Measurements from ENCODE around the gene PTPRB.

The PTPRB gene

DNA sequence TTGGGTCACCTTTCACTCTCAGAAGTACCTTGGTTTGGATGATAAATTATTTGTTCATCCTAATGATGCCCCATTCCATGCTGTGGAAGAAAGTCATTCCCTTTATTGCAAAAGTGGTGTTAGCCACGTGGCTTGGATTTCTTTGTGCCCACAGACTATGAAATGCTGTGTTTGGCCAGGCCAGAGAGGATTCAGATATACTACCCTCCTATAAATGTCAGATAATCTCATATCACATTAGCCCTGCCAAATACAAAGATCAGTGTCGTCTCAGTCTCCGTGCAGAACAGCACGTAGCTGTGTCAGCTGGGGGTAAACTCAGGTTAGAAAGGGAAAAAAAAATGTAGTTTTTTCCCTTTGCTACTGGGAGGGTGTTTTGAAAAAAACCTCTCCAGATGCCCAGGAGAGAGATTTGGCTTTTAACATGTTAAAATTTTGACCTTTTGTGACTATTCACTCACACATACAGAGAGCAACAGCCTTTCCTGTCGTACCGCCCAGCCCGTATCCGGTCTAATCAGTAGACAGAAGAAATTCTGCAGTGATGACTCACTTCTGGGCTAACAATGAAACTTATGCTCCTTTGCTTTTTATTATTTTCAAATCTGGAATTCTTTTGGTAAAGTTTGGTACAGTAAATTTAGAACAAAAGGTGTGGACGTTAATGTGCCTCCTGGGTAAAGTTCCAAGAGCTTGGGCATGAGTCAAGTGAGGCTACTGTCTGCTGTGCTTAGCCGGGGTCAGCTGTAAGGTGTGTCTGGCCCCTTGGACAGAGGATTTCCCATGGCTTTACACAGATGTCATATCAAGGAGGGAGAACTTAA is 8.5 kb upstream of the PTPRB start:
- TF ChIP-seq, protein P1, sequence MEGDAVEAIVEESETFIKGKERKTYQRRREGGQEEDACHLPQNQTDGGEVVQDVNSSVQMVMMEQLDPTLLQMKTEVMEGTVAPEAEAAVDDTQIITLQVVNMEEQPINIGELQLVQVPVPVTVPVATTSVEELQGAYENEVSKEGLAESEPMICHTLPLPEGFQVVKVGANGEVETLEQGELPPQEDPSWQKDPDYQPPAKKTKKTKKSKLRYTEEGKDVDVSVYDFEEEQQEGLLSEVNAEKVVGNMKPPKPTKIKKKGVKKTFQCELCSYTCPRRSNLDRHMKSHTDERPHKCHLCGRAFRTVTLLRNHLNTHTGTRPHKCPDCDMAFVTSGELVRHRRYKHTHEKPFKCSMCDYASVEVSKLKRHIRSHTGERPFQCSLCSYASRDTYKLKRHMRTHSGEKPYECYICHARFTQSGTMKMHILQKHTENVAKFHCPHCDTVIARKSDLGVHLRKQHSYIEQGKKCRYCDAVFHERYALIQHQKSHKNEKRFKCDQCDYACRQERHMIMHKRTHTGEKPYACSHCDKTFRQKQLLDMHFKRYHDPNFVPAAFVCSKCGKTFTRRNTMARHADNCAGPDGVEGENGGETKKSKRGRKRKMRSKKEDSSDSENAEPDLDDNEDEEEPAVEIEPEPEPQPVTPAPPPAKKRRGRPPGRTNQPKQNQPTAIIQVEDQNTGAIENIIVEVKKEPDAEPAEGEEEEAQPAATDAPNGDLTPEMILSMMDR (IDR thresholded peaks at IDR 0.05; ENCODE audit: insufficient read depth, low read depth, low read length, missing control alignments), result no peak
- H3K4me3 ChIP-seq (ENCODE audit: low read length), result no peak overlapping the region
- peak; percentile 86 for DNase-seq (ENCODE audit: low read depth)

GRCh38 chr12:70644861-70645260 is 7.6 kb upstream of the PTPRB start:
- H3K4me3 ChIP-seq (ENCODE audit: low read length), result no peak overlapping the region
- TF ChIP-seq, protein P1 (IDR thresholded peaks at IDR 0.05; ENCODE audit: insufficient read depth, low read depth, low read length, missing control alignments), result no peak
- peak; percentile 17 for DNase-seq (ENCODE audit: low read depth)

DNA sequence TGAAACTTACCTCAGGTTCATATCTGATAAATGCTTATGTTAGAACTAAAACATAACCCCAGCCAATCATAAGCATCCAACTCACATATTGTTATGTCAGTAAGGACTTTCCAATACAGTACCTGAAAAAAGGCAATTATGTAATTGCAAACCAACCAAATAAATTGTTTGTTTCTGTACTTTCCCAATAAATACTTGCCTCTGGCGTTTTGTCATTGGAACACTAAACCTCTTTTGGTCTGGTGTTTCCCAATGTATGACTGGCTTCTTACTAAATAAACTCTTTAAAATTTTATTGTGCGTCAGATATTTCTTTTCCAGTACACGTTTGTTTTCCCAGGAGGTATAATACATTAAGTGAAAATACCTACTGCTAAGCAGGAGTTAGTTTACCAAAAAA is 6.7 kb upstream of the PTPRB start:
- TF ChIP-seq, protein P1 (IDR thresholded peaks at IDR 0.05; ENCODE audit: insufficient read depth, low read depth, low read length, missing control alignments), result no peak
- peak; percentile 49 for DNase-seq (ENCODE audit: low read depth)

DNA sequence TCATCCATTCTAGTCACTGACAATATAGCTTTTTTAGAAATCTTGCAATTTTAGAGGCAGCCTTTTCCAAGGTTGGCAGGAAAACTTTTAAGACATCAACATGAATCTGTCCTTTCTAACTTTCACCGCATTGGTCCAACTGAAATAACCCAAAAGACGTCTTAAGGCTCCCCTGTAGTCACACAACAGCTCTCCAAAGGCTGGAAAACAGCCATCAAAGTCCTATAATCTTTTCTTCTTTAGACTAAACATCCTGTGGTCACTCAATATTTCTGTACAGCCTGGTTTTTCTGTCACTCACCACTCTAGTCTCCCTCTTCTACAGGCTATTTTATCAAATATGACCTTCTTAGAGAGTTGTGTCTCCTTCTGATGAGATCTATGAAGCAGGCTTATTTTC is 4.5 kb upstream of the PTPRB start:
- DNase-seq (ENCODE audit: low read depth), result no peak
- TF ChIP-seq, protein P1 (IDR thresholded peaks at IDR 0.05; ENCODE audit: insufficient read depth, low read depth, low read length, missing control alignments), result no peak
- H3K4me3 ChIP-seq (ENCODE audit: low read length), result no peak overlapping the region

More for the DNA sequence above, 6.7 kb upstream of the PTPRB start:
- H3K4me3 ChIP-seq (ENCODE audit: low read length), result no peak overlapping the region

GRCh38 chr12:70640901-70641300 is 3.7 kb upstream of the PTPRB start:
- no peak overlapping the region for H3K4me3 ChIP-seq (ENCODE audit: low read length)
- DNase-seq (ENCODE audit: low read depth), result no peak
- TF ChIP-seq, protein P1 (IDR thresholded peaks at IDR 0.05; ENCODE audit: insufficient read depth, low read depth, low read length, missing control alignments), result no peak

DNA sequence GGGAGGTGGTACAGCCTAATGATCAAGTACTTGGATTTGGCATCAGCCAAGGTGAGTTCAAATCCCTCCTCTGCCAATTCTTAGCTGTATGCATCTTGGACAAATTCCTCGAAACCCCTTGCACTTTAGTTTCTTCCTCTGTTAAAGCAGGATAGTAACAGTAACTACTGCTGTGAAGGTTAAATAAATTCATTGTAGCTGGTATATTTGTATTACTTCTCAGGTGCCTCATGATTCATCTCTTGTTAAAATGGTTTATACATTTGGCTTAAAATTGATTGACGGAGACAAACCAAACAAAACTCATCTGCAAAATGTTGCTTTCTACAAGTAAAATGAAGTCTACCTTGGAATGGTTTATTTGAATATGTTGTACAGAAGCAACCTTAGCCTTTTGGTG is 2.3 kb upstream of the PTPRB start:
- TF ChIP-seq, protein P1 (IDR thresholded peaks at IDR 0.05; ENCODE audit: insufficient read depth, low read depth, low read length, missing control alignments), result no peak
- no peak overlapping the region for H3K4me3 ChIP-seq (ENCODE audit: low read length)
- no peak for DNase-seq (ENCODE audit: low read depth)
